IMR-90 (cell line): ENCODE measurements around the gene ADRB2. TPM values are rescaled to one million over a fixed set of nuclear protein-coding genes. Genes with fewer than 3 reads are reported as not detected.
"Not testable (repeated sequence)": the region's sequence is repeated elsewhere in the genome, so short reads cannot be mapped to it uniquely, and the experiment has no call there.

Experiments used
- ATAC-seq: fragments of 200-7000 bp; cut with Tn5 transposase; 2 replicates; pipeline ENCODE4 v1.9.1; 2020; ENCODE audit warnings: low read depth, mild to moderate bottlenecking, moderate library complexity
- BruUV-seq: library from RNA; stranded (reverse); fragments of 400-500 nt; replicated peaks from 2 replicates; lab custom pipeline; 2021; lab: Mats Ljungman, UMichigan
- CTCF ChIA-PET: fragments of 300-600 bp; formaldehyde crosslinking; extraction: SDS; loops from one replicate; lab custom pipeline; 2021; ENCODE audit warnings: antibody characterized with exemption; lab: Yijun Ruan, JAX
- POLR2A ChIA-PET: fragments of 300-600 bp; sonication (Branson Sonifier 250); formaldehyde crosslinking; loops from one replicate; lab custom pipeline; 2022; ENCODE audit warnings: antibody characterized with exemption; ENCODE audit not compliant: unreplicated experiment; lab: Charles Lee
- DNase-seq: peaks from one replicate; pipeline ENCODE4 v3.0.0; 2013
- H2AFZ ChIP-seq: replicated peaks from 2 replicates; pipeline ENCODE3; 2013; ENCODE audit warnings: low read length, mild to moderate bottlenecking; ENCODE audit not compliant: poor library complexity
- H2AK5ac ChIP-seq: 2 replicates; pipeline ENCODE4 v1.6.1; 2013; ENCODE audit warnings: low read depth, low read length, inconsistent platforms
- H2AK9ac ChIP-seq: replicated peaks from 2 replicates; pipeline ENCODE3; 2013; ENCODE audit warnings: mild to moderate bottlenecking, low read depth, low read length, moderate library complexity; ENCODE audit not compliant: poor library complexity
- H2BK120ac ChIP-seq: 2 replicates; pipeline ENCODE4 v1.6.1; 2013; ENCODE audit warnings: low read depth, low read length, inconsistent platforms
- H2BK15ac ChIP-seq: 3 replicates; pipeline ENCODE4 v1.6.1; 2013; ENCODE audit warnings: low read depth, low read length, inconsistent platforms
- H2BK20ac ChIP-seq: 2 replicates; pipeline ENCODE4 v1.6.1; 2013; ENCODE audit warnings: low read depth, mild to moderate bottlenecking, inconsistent platforms, low read length, moderate library complexity
- H2BK5ac ChIP-seq: 2 replicates; pipeline ENCODE4 v1.6.1; 2013; ENCODE audit warnings: mild to moderate bottlenecking, low read depth, low read length, inconsistent platforms; ENCODE audit not compliant: poor library complexity, severe bottlenecking
- H3K14ac ChIP-seq: replicated peaks from 2 replicates; pipeline ENCODE4 v1.6.1; 2013; ENCODE audit warnings: low read depth, low read length, inconsistent platforms
- H3K18ac ChIP-seq: 2 replicates; pipeline ENCODE4 v1.6.1; 2013; ENCODE audit warnings: low read depth, low read length, control low read depth
- H3K23ac ChIP-seq: 2 replicates; pipeline ENCODE4 v1.6.1; 2013; ENCODE audit warnings: low read depth, low read length, inconsistent platforms
- H3K27ac ChIP-seq: 2 replicates; pipeline ENCODE4 v1.5.1; 2013; ENCODE audit warnings: mild to moderate bottlenecking, control low read depth, low read length; ENCODE audit not compliant: insufficient read depth
- H3K27me3 ChIP-seq: 2 replicates; pipeline ENCODE4 v1.6.1; 2013; ENCODE audit warnings: low read length; ENCODE audit not compliant: control insufficient read depth, insufficient read depth
- H3K36me3 ChIP-seq: 2 replicates; pipeline ENCODE4 v1.6.1; 2013; ENCODE audit warnings: low read length, mixed read lengths; ENCODE audit not compliant: control insufficient read depth, insufficient read depth
- H3K4ac ChIP-seq: 2 replicates; pipeline ENCODE4 v1.6.1; 2013; ENCODE audit warnings: low read depth, low read length, inconsistent platforms
- H3K4me1 ChIP-seq: 2 replicates; pipeline ENCODE4 v1.6.1; 2013; ENCODE audit warnings: low read length, mixed read lengths; ENCODE audit not compliant: control insufficient read depth, insufficient read depth
- H3K4me2 ChIP-seq: 2 replicates; pipeline ENCODE4 v1.6.1; 2013; ENCODE audit warnings: low read depth, mild to moderate bottlenecking, control low read depth, low read length, moderate library complexity
- H3K4me3 ChIP-seq: 2 replicates; pipeline ENCODE4 v1.5.1; 2013; ENCODE audit warnings: low read depth, mild to moderate bottlenecking, control low read depth, low read length, moderate library complexity; ENCODE audit not compliant: insufficient read depth
- H3K56ac ChIP-seq: 2 replicates; pipeline ENCODE4 v1.6.1; 2013; ENCODE audit warnings: low read length, inconsistent platforms; ENCODE audit not compliant: insufficient read depth; ENCODE audit errors: extremely low read depth
- H3K79me1 ChIP-seq, 2 experiments: 2 replicates each; pipeline ENCODE4 v1.6.1; 2013; ENCODE audit warnings: low read length in 2 of 2, inconsistent platforms in 1 of 2, low read depth in 1 of 2
- H3K9ac ChIP-seq: 2 replicates; pipeline ENCODE4 v1.6.1; 2013; ENCODE audit warnings: low read depth, low read length, control low read depth
- H3K9me1 ChIP-seq: 2 replicates; pipeline ENCODE4 v1.6.1; 2013; ENCODE audit warnings: low read length, inconsistent platforms; ENCODE audit not compliant: insufficient read depth
- H3K9me3 ChIP-seq: 2 replicates; pipeline ENCODE4 v1.6.1; 2013; ENCODE audit warnings: low read length; ENCODE audit not compliant: control insufficient read depth, insufficient read depth
- H4K20me1 ChIP-seq: 2 replicates; pipeline ENCODE4 v1.6.1; 2013; ENCODE audit warnings: low read length, inconsistent platforms; ENCODE audit not compliant: insufficient read depth
- H4K5ac ChIP-seq: 2 replicates; pipeline ENCODE4 v1.6.1; 2013; ENCODE audit warnings: mild to moderate bottlenecking, low read depth, low read length, control low read depth
- H4K8ac ChIP-seq, 2 experiments: 2 replicates each; pipeline ENCODE4 v1.6.1; 2013; ENCODE audit warnings: low read depth in 2 of 2, low read length in 2 of 2, control low read depth in 1 of 2, inconsistent platforms in 1 of 2
- H4K91ac ChIP-seq: 2 replicates; pipeline ENCODE4 v1.6.1; 2013; ENCODE audit warnings: low read depth, low read length, inconsistent platforms; ENCODE audit not compliant: insufficient read depth
- WGBS, 2 experiments: methylation state at CpG; one replicate each; pipeline versions ENCODE4 v1.1.5 to v1.1.7; 2013; ENCODE audit warnings: missing lambda C conversion rate in 2 of 2; ENCODE audit not compliant: insufficient read length in 1 of 2; ENCODE audit errors: extremely low coverage in 2 of 2; 5-methylcytosine and 5-hydroxymethylcytosine counted together
- dilution Hi-C: fragments of 300-500 bp; cut with HindIII; formaldehyde crosslinking; loops from one replicate; pipeline ENCODE4 v1.14.3; 2018; ENCODE audit warnings: low sequenced_read_pairs; ENCODE audit not compliant: unreplicated experiment
- in situ Hi-C: fragments of 300-500 bp; cut with MboI; formaldehyde crosslinking; loops from 3 replicates; pipeline ENCODE4 v1.14.3; 2019; ENCODE audit warnings: low sequenced_read_pairs, inconsistent platforms, mixed read lengths
- intact Hi-C: fragments of 100-400 bp; cut with micrococcal nuclease; formaldehyde crosslinking; loops from 2 replicates; pipeline ENCODE4 v1.10.0; 2022
- polyA plus RNA-seq, 3 experiments: library from polyadenylated mRNA; depleted of rRNA; stranded (reverse); fragments of >200 nt; gene quantifications; 2 replicates each; pipeline ENCODE4 v1.2.3, GENCODE V29; 2012; ENCODE audit warnings: low replicate concordance in 1 of 3
- total RNA-seq: library from RNA; depleted of rRNA; stranded (reverse); fragments of >200 nt; gene quantifications from 2 replicates; pipeline ENCODE4 v1.2.3, GENCODE V29; 2012

Gene ADRB2
- total and polyA plus RNA-seq, 2 of the 4 experiments (the other 2 are of a cell fraction), result 1.6 to 3.4 TPM

GRCh38 chr5:148803451-148803850, 23.0 kb upstream of the ADRB2 start:
- H3K4me3 ChIP-seq, H2BK20ac ChIP-seq, H2BK15ac ChIP-seq, dilution Hi-C loops, H3K9me3 ChIP-seq, H3K27me3 ChIP-seq, H4K5ac ChIP-seq, H2BK120ac ChIP-seq, H3K36me3 ChIP-seq, CTCF ChIA-PET, intact Hi-C loops, H4K91ac ChIP-seq, H3K56ac ChIP-seq, H2BK5ac ChIP-seq, H3K79me1 ChIP-seq, H3K9ac ChIP-seq, H3K4me1 ChIP-seq, H4K8ac ChIP-seq, H3K23ac ChIP-seq, H2AFZ ChIP-seq, H2AK9ac ChIP-seq, H3K4ac ChIP-seq, in situ Hi-C loops, H4K20me1 ChIP-seq, H3K27ac ChIP-seq, H3K4me2 ChIP-seq, DNase-seq, H3K14ac ChIP-seq, H3K18ac ChIP-seq, BruUV-seq, POLR2A ChIA-PET, H2AK5ac ChIP-seq: not testable (repeated sequence)
- peaks cover 13% of the 10 kb centered on the region for H3K9me1 ChIP-seq
- WGBS, 2 experiments, result no CpG with 5 or more reads among the region's 3 CpGs
- peak; percentile 44 for ATAC-seq
